HEK293T (cell line): ENCODE data around the gene CPT1B.

ENCODE experiments used
- CTCF ChIA-PET: fragments of 350-600 bp; formaldehyde crosslinking; extraction: SDS; loops from one replicate; lab custom pipeline; 2021; ENCODE audit warnings: antibody characterized with exemption, inconsistent platforms; lab: Yijun Ruan, JAX
- POLR2A ChIA-PET: fragments of 350-600 bp; formaldehyde crosslinking; extraction: SDS; loops from one replicate; lab custom pipeline; 2020; ENCODE audit warnings: antibody characterized with exemption, inconsistent platforms; lab: Yijun Ruan, JAX
- DNase-seq: peaks from one replicate; pipeline ENCODE4 v3.0.0; 2012; ENCODE audit warnings: mixed read lengths; ENCODE audit errors: extremely low spot score
- ARNT ChIP-seq: fragments of 450-650 bp; IDR thresholded peaks from 2 replicates; pipeline ENCODE4 v1.6.1; 2017; ENCODE audit warnings: mild to moderate bottlenecking
- BHLHE40 ChIP-seq: fragments of 450-650 bp; IDR thresholded peaks from 2 replicates; pipeline ENCODE4 v1.6.1; 2016; ENCODE audit warnings: mild to moderate bottlenecking, moderate library complexity, borderline replicate concordance
- CTBP1 ChIP-seq: fragments of 450-650 bp; IDR thresholded peaks from 2 replicates; pipeline ENCODE4 v1.6.1; 2016; ENCODE audit warnings: borderline replicate concordance
- ELF4 ChIP-seq: fragments of 450-650 bp; IDR thresholded peaks from 2 replicates; pipeline ENCODE4 v1.6.1; 2017; ENCODE audit warnings: antibody characterized with exemption
- FOXA1 ChIP-seq: fragments of 450-650 bp; IDR thresholded peaks from 2 replicates; pipeline ENCODE4 v1.6.1; 2016; ENCODE audit warnings: mild to moderate bottlenecking
- FOXK2 ChIP-seq: fragments of 450-650 bp; IDR thresholded peaks from 2 replicates; pipeline ENCODE4 v1.6.1; 2016; ENCODE audit warnings: mild to moderate bottlenecking
- FOXM1 ChIP-seq: fragments of 450-650 bp; IDR thresholded peaks from 2 replicates; pipeline ENCODE4 v1.6.1; 2017; ENCODE audit warnings: mild to moderate bottlenecking, borderline replicate concordance
- HDGF ChIP-seq: fragments of 450-650 bp; IDR thresholded peaks from 2 replicates; pipeline ENCODE4 v1.6.1; 2017; ENCODE audit warnings: antibody characterized with exemption, borderline replicate concordance
- L3MBTL2 ChIP-seq: fragments of 450-650 bp; conservative IDR thresholded peaks from 2 replicates; pipeline ENCODE4 v1.6.1; 2016; ENCODE audit warnings: mild to moderate bottlenecking
- LEF1 ChIP-seq: fragments of 450-650 bp; IDR thresholded peaks from 2 replicates; pipeline ENCODE4 v1.6.1; 2017; ENCODE audit warnings: mild to moderate bottlenecking, borderline replicate concordance
- NFRKB ChIP-seq: fragments of 450-650 bp; IDR thresholded peaks from 2 replicates; pipeline ENCODE4 v1.6.1; 2016; ENCODE audit warnings: mild to moderate bottlenecking, moderate library complexity
- SP1 ChIP-seq: fragments of 450-650 bp; IDR thresholded peaks from 2 replicates; pipeline ENCODE4 v1.6.1; 2017
- SUZ12 ChIP-seq: fragments of 450-650 bp; IDR thresholded peaks from 2 replicates; pipeline ENCODE4 v1.6.1; 2016; ENCODE audit warnings: mild to moderate bottlenecking
- TARDBP ChIP-seq: fragments of 450-650 bp; IDR thresholded peaks from 2 replicates; pipeline ENCODE4 v1.6.1; 2016
- ZNF384 ChIP-seq: fragments of 450-650 bp; IDR thresholded peaks from 2 replicates; pipeline ENCODE4 v1.6.1; 2016
- TF ChIP-seq, protein P1 (sequence below): fragments of 450-650 bp; IDR thresholded peaks from 2 replicates; pipeline ENCODE4 v1.6.1; 2016

CPT1B gene

DNA sequence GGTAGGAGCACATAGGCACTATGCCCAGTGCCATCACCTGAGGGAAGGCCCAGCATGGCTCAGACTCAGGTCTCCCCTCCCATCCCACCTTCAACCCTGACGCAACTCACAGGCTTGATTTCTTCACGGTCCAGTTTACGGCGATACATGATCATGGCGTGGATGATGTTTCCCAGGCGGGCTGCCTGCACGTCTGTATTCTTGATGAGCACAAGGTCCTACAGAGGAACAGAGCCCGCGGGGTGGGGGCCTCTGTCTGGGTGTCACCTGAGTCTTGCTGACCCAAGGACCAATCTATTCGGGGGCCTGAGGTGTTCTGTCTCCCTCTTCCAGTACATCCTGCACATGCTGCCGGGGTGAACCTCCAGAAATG lies 3.9 kb downstream of the CPT1B start:
- TF ChIP-seq, protein P1, sequence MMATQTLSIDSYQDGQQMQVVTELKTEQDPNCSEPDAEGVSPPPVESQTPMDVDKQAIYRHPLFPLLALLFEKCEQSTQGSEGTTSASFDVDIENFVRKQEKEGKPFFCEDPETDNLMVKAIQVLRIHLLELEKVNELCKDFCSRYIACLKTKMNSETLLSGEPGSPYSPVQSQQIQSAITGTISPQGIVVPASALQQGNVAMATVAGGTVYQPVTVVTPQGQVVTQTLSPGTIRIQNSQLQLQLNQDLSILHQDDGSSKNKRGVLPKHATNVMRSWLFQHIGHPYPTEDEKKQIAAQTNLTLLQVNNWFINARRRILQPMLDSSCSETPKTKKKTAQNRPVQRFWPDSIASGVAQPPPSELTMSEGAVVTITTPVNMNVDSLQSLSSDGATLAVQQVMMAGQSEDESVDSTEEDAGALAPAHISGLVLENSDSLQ = no peak
- TF ChIP-seq TARDBP (no peak), FOXK2 (no peak), BHLHE40 (no peak), L3MBTL2 (no peak), ZNF384 (no peak), FOXM1 (no peak), SP1 (no peak), ARNT (no peak), NFRKB (no peak), HDGF (no peak), SUZ12 (no peak), CTBP1 (no peak), LEF1 (no peak), FOXA1 (no peak), ELF4 (no peak)
- POLR2A ChIA-PET = interaction anchor here (1.0 to 2.0 kb wide), 2 partner anchors 9 kb away, joined by 4 to 11 read pairs; no protein-coding TSS in a partner anchor

DNA sequence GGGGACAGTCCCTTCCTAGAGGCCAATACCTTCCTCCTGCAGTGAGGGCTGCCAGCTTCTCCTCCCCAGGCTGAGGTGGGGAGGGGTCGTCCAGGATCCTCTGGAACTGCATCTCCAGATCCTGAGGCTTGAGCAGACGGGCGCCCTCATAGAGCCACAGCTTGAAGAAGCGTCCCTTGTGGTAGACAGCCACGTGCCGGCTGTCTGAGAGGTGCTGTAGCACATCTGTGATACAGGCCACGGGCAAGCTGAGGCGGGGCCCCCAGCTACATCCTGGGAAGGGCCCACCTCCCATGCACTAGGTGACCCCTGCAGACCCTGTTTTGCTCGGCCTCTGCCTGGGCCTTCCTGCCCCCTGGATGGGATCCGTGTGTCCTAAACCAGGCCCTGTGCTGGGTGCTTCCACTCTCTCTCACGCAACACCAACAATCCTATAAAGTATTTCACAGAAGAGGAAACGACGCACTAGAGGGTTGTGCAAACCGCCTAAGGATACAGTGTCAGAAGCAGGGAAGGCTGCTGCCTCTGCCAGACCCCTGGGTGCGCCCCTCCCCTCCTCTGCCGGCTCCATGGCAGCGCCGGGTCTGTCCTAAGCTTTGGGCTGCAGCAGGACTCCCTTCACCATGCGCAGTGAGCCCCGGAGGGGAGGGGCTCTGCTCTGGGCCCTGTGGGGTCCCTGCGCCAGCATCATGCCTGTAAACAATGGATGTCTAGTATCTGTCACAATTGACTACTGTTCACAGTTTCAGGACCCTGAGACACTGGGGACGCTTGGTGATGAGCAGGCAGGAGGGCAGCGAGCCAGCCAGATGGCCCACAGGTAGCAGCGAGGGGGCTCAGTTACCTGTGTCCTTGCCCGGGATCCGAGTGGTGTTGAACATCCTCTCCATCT lies 4.5 kb downstream of the CPT1B start:
- POLR2A ChIA-PET = interaction anchor here (0.8 to 2.7 kb wide), 3 partner anchors 8 to 11 kb away, joined by 3 to 15 read pairs (median 12); partner anchors contain the start of genes CHKB and SYCE3
- TF ChIP-seq BHLHE40 (no peak), CTBP1 (no peak), SP1 (no peak), ZNF384 (no peak), L3MBTL2 (no peak), NFRKB (no peak), SUZ12 (no peak), HDGF (no peak), ELF4 (no peak)
- TF ChIP-seq, protein P1 = no peak
- CTCF ChIA-PET = interaction anchor here (1.3 kb wide), 1 partner anchor 11 kb away, joined by 3 read pairs; the partner anchor contains the start of gene SYCE3

More for the DNA sequence above, 3.9 kb downstream of the CPT1B start:
- no peak for DNase-seq
- CTCF ChIA-PET = interaction anchor here (1.3 kb wide), 1 partner anchor 125 kb away, joined by 4 read pairs; no protein-coding TSS in a partner anchor

DNA sequence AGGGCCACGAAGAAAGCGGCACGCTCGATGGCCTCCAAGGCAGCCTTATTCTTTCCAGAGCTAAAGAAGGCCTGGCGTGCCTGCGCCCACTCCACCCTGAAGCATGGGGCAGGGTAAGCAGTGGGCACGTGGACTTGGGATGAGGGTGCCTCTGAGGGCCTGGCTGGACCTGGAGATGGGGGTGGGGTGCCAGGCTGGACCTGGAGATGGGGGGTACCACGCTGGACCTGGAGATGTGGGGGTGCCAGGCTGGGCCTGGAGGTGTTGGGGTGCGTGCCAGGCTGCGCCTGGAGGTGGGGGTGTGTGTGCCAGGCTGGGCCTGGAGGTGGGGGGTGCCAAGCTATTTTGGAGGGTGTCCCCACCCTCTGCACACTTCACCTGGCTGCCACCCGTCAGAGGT lies 5.3 kb downstream of the CPT1B start:
- POLR2A ChIA-PET = interaction anchor here (0.8 to 2.7 kb wide), 4 partner anchors 8 to 60 kb away, joined by 3 to 15 read pairs (median 8); partner anchors contain the start of genes CHKB and SYCE3
- CTCF ChIA-PET = interaction anchor here (1.3 kb wide), 1 partner anchor 10 kb away, joined by 3 read pairs; the partner anchor contains the start of gene SYCE3
- TF ChIP-seq ARNT (no peak), FOXK2 (no peak), CTBP1 (no peak)
- no peak for DNase-seq

More for the DNA sequence above, 4.5 kb downstream of the CPT1B start:
- no peak for DNase-seq

DNA sequence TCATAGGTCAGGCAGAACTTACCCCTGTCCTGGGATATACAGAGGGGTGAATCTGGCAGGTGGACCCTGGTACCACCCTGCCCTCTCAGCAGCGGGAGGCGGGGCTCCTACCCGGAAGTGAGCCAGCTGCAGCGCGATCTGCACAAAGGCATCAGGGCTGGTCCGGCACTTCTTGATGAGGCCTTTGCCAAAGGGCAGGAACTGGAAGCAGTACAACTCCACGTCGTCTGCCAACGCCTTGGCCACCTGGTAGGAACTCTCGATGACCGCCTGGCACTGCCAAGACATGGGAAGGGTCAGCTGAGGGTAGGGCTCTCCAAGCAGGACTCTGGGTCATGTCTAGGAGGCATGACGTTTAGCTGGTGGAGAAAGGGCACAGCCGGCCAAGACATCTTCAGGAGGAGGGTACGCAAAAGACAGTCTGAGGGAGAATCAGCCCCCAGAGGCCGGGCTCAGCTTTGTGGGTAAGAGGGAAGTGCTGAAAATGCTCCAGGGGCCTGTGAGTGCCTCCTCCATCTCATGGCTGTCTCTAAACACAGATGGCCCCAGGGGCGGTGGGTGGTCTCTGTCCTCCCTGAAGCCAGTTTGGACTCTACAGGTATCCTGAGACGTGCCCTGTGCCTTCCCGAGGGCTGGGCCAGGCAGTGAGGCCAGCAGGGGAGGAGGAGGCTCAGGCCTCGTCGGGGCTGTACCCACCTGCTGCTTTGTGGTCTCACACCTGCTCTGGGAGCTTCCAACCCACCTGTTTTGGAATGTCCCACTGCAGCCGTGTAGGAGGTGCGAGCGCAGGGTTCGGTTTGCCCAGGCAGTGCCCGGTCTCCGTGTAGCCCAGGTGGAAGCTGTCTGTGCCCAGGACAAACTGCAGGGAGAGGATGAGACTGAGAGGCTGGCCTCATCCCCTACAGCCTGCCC lies 6.7 kb downstream of the CPT1B start:
- CTCF ChIA-PET = interaction anchor here (0.9 to 1.0 kb wide), 2 partner anchors 46 to 49 kb away, joined by 3 read pairs; no protein-coding TSS in a partner anchor
- TF ChIP-seq FOXM1 = no peak
- no peak for TF ChIP-seq HDGF
- no peak for TF ChIP-seq ARNT
- TF ChIP-seq L3MBTL2 = no peak
- TF ChIP-seq CTBP1 = no peak
- TF ChIP-seq LEF1 = no peak
- TF ChIP-seq FOXK2 = no peak
- TF ChIP-seq SUZ12 = no peak
- TF ChIP-seq, protein P1 = no peak
- TF ChIP-seq FOXA1 = no peak
- TF ChIP-seq SP1 = no peak
- no peak for TF ChIP-seq ZNF384
- no peak for TF ChIP-seq ELF4
- POLR2A ChIA-PET = interaction anchor here (1.0 to 2.7 kb wide), 4 partner anchors 8 to 62 kb away, joined by 3 to 15 read pairs (median 8); partner anchors contain the start of genes CHKB, SCO2 and SYCE3
- no peak for DNase-seq

DNA sequence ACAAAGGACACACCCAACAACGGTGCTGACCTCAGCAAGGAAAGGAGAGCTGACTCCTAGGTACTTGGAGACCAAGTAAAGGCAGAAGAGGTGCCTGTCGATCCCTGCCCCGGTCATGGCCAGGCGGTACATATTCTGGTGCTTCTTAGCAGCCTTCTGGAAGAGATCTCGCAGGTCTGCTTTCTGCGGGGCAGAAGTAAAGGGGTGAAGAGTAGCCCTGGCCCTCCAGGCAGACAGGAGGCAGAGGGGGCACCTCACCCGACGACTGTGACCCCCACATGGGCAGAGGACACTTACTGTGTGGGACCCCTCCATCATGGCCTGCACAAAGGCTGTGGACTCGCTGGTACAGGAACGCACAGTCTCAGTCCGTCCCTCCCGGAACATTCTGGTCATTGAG lies 7.4 kb downstream of the CPT1B start:
- ChIA-PET CTCF (no interaction called here), POLR2A (interaction anchor here (1.5 to 2.7 kb wide), 2 partner anchors 8 to 45 kb away, joined by 5 to 15 read pairs; partner anchors contain the start of genes SCO2 and SYCE3)
- DNase-seq = no peak
- TF ChIP-seq ARNT (no peak), ZNF384 (no peak), SP1 (no peak), FOXM1 (no peak), HDGF (no peak), TARDBP (no peak), FOXK2 (no peak), NFRKB (no peak), LEF1 (no peak), ELF4 (no peak), BHLHE40 (no peak), CTBP1 (no peak)
